K562 (cell line): ENCODE data around the gene IMPA2. TPM values are rescaled to one million over a fixed set of nuclear protein-coding genes. Genes with fewer than 3 reads are reported as not detected.

Experiments
- ATAC-seq: fragments of 200-7000 bp; cut with Tn5 transposase; 3 replicates; pipeline ENCODE4 v1.9.1; 2020; ENCODE audit warnings: moderate library complexity
- BruUV-seq: library from RNA; stranded (reverse); fragments of 400-500 nt; replicated peaks from 2 replicates; lab custom pipeline; 2021; lab: Mats Ljungman, UMichigan
- CTCF ChIA-PET: fragments of 300-600 bp; formaldehyde crosslinking; extraction: SDS; loops from one replicate; lab custom pipeline; 2021; ENCODE audit warnings: low intra/inter-chr PET ratio; lab: Yijun Ruan, JAX
- POLR2A ChIA-PET: fragments of 300-600, 350-650 bp; sonication (Branson Sonifier 250); formaldehyde crosslinking; extraction: SDS; loops from one replicate; lab custom pipeline; 2021; ENCODE audit warnings: antibody characterized with exemption, inconsistent platforms; lab: Yijun Ruan, JAX
- DNase-seq, 4 experiments: peaks; one replicate each; pipeline versions ENCODE4 v3.0.0 to v3.0.0-alpha.2; 2011 to 2018; ENCODE audit warnings: low spot score in 3 of 4, mixed read lengths in 3 of 4; ENCODE audit errors: extremely low read depth in 1 of 4
- FAIRE-seq: peaks from 2 replicates; lab custom pipeline; 2011; peaks lifted over from hg19 to GRCh38; lab: Jason Lieb, UNC
- H2AFZ ChIP-seq: 2 replicates; pipeline ENCODE4 v1.6.0; 2011; ENCODE audit warnings: low read depth, low read length, control low read depth, inconsistent platforms
- H3K27ac ChIP-seq: fragments of 200-600 bp; 3 replicates; pipeline ENCODE4 v1.8.0; 2011; ENCODE audit warnings: low read depth, mild to moderate bottlenecking, control low read depth, inconsistent platforms, low read length, moderate library complexity, mixed read lengths; ENCODE audit errors: extremely low read depth
- H3K27me3 ChIP-seq, 2 experiments: fragments of 300-600 bp in 1 of 2; 2 replicates in 1 of 2; 3 replicates in 1 of 2; pipeline versions ENCODE4 v1.6.0 to v1.8.0; 2011; ENCODE audit warnings: inconsistent platforms in 2 of 2, low read length in 2 of 2, mild to moderate bottlenecking in 1 of 2, mixed read lengths in 1 of 2, moderate library complexity in 1 of 2; ENCODE audit not compliant: control insufficient read depth in 2 of 2, insufficient read depth in 2 of 2
- H3K36me3 ChIP-seq: fragments of 300-600 bp; 3 replicates; pipeline ENCODE4 v1.8.0; 2011; ENCODE audit warnings: mild to moderate bottlenecking, low read length, inconsistent platforms; ENCODE audit not compliant: control insufficient read depth, insufficient read depth
- H3K4me1 ChIP-seq, 2 experiments: fragments of 200-600 bp in 1 of 2; replicated peaks in 1 of 2; 2 replicates in 1 of 2; 3 replicates in 1 of 2; pipeline versions ENCODE4 v1.5.1 to v1.8.0; 2011; ENCODE audit warnings: inconsistent platforms in 2 of 2, low read length in 2 of 2, mild to moderate bottlenecking in 1 of 2, mixed read lengths in 1 of 2, moderate library complexity in 1 of 2; ENCODE audit not compliant: control insufficient read depth in 2 of 2, insufficient read depth in 2 of 2
- H3K4me2 ChIP-seq: 2 replicates; pipeline ENCODE4 v1.6.1; 2011; ENCODE audit warnings: low read length, control low read depth, inconsistent platforms, mixed read lengths; ENCODE audit not compliant: insufficient read depth
- H3K4me3 ChIP-seq: fragments of 200-600 bp; sonication (generic), shearing (Covaris generic); 2 replicates; pipeline ENCODE4 v1.5.1; 2016; ENCODE audit warnings: control low read depth, inconsistent platforms
- H3K79me2 ChIP-seq: fragments of 200-600 bp; 3 replicates; pipeline ENCODE4 v1.8.0; 2011; ENCODE audit warnings: low read length, inconsistent platforms; ENCODE audit not compliant: control insufficient read depth, insufficient read depth
- H3K9ac ChIP-seq, 2 experiments: 2 replicates each; pipeline versions ENCODE4 v1.6.0 to v1.6.1; 2011; ENCODE audit warnings: low read depth in 2 of 2, low read length in 2 of 2, control low read depth in 1 of 2, inconsistent platforms in 1 of 2, mild to moderate bottlenecking in 1 of 2, mixed read lengths in 1 of 2; ENCODE audit not compliant: insufficient read depth in 1 of 2
- H3K9me1 ChIP-seq: one replicate; pipeline ENCODE4 v1.6.0; 2011; ENCODE audit warnings: inconsistent platforms, mild to moderate bottlenecking, low read length, moderate library complexity; ENCODE audit not compliant: control insufficient read depth, insufficient read depth
- H3K9me3 ChIP-seq: replicated peaks from 2 replicates; pipeline ENCODE4 v1.5.1; 2011; ENCODE audit warnings: low read depth, low read length, inconsistent platforms; ENCODE audit not compliant: control insufficient read depth, insufficient read depth
- H4K20me1 ChIP-seq: replicated peaks from 2 replicates; pipeline ENCODE4 v1.6.1; 2011; ENCODE audit warnings: low read length, inconsistent platforms, mixed read lengths; ENCODE audit not compliant: control insufficient read depth, insufficient read depth
- ATF7 ChIP-seq: fragments of 450-650 bp; IDR thresholded peaks from 2 replicates; pipeline ENCODE4 v1.7.1; 2014; ENCODE audit warnings: mild to moderate bottlenecking, moderate library complexity
- BHLHE40 ChIP-seq: IDR thresholded peaks from 2 replicates; pipeline ENCODE4 v1.6.1; 2011; ENCODE audit warnings: low read length, improper control_type of control experiment
- FOXK2 ChIP-seq, 2 experiments: fragments of 450-650 bp; IDR thresholded peaks in 1 of 2; conservative IDR thresholded peaks in 1 of 2; 2 replicates each; pipeline ENCODE4 v1.6.1; 2016; ENCODE audit warnings: low read depth in 2 of 2, mild to moderate bottlenecking in 1 of 2
- IRF9 ChIP-seq: fragments of 450-650 bp; IDR thresholded peaks from 2 replicates; pipeline ENCODE4 v1.6.1; 2016; ENCODE audit warnings: missing biosample characterization, missing genetic modification characterization
- JUND ChIP-seq, 2 experiments: IDR thresholded peaks; 2 replicates in 1 of 2; 3 replicates in 1 of 2; pipeline ENCODE4 v1.6.1; 2011; ENCODE audit warnings: borderline replicate concordance in 2 of 2, low read depth in 2 of 2, low read length in 2 of 2, improper control_type of control experiment in 1 of 2, missing biosample characterization in 1 of 2, missing genetic modification characterization in 1 of 2, missing genetic modification reagents in 1 of 2
- MAFF ChIP-seq: IDR thresholded peaks from 2 replicates; pipeline ENCODE4 v1.6.1; 2012; ENCODE audit warnings: low read length, improper control_type of control experiment
- MAFG ChIP-seq: fragments of 450-650 bp; conservative IDR thresholded peaks from 2 replicates; pipeline ENCODE4 v1.6.1; 2016; ENCODE audit warnings: missing genetic modification characterization, missing compliant biosample characterization
- NFIC ChIP-seq: fragments of 450-650 bp; IDR thresholded peaks from 2 replicates; pipeline ENCODE4 v1.6.1; 2017; ENCODE audit warnings: mild to moderate bottlenecking, inconsistent platforms
- PCBP1 ChIP-seq: fragments of 200-400 bp; formaldehyde crosslinking; IDR thresholded peaks from 2 replicates; pipeline ENCODE4 v1.6.1; 2018; ENCODE audit warnings: mild to moderate bottlenecking, low read depth, low read length; ENCODE audit not compliant: poor library complexity, severe bottlenecking
- PRDM10 ChIP-seq: fragments of 450-650 bp; IDR thresholded peaks from 2 replicates; pipeline ENCODE4 v1.6.1; 2018; ENCODE audit not compliant: partially characterized antibody
- TCF7L2 ChIP-seq: fragments of 150-350 bp; IDR thresholded peaks from 2 replicates; pipeline ENCODE4 v1.6.1; 2016; ENCODE audit warnings: low read depth, mild to moderate bottlenecking, low read length, moderate library complexity
- ZFPM2 ChIP-seq: fragments of 250-450 bp; sonication (Bioruptor Pico); IDR thresholded peaks from 2 replicates; pipeline ENCODE4 v1.5.1; 2022; ENCODE audit warnings: mild to moderate bottlenecking
- ZNF316 ChIP-seq: fragments of 450-650 bp; IDR thresholded peaks from 2 replicates; pipeline ENCODE4 v1.6.1; 2016
- ZNF57 ChIP-seq: fragments of 450-650 bp; formaldehyde crosslinking; IDR thresholded peaks from 2 replicates; pipeline ENCODE4 v1.4.0; 2020; ENCODE audit warnings: mild to moderate bottlenecking, moderate library complexity
- ZNF583 ChIP-seq: fragments of 250-450 bp; sonication (Bioruptor Pico); IDR thresholded peaks from 2 replicates; pipeline ENCODE4 v1.4.0; 2020
- WGBS: fragments of 100-300 bp; shearing (Covaris generic); methylation state at CpG from one replicate; pipeline ENCODE4 v1.1.6; 2016; ENCODE audit warnings: low coverage, mixed read lengths; ENCODE audit not compliant: insufficient coverage; ENCODE audit errors: missing lambda C conversion rate; 5-methylcytosine and 5-hydroxymethylcytosine counted together
- in situ Hi-C: fragments of 300-500 bp; cut with MboI; formaldehyde crosslinking; loops from 4 replicates; pipeline ENCODE4 v1.15.0; 2018; ENCODE audit warnings: inconsistent platforms, mixed read lengths
- intact Hi-C: fragments of 100-400 bp; cut with micrococcal nuclease; formaldehyde crosslinking; loops from 2 replicates; pipeline ENCODE4 v1.14.2; 2022
- polyA plus RNA-seq, 8 experiments: library from polyadenylated mRNA; depleted of rRNA in 4 of 8; stranded (reverse) in 5 of 8; unstranded in 3 of 8; fragments of >200 nt; fragmentation: Nextera tagmentation in 2 of 8; fragmentation: Illumina TruSeq in 1 of 8; extraction: Ambion mirVana in 2 of 8; extraction: Trizol in 1 of 8; gene quantifications; 2 replicates each; pipeline versions ENCODE4 v1.2.1 to v1.2.3, GENCODE V29; 2011 to 2014; ENCODE audit warnings: inconsistent platforms in 1 of 8, missing spikeins in 1 of 8
- total RNA-seq, 7 experiments: library from RNA; depleted of rRNA in 6 of 7; stranded (reverse); fragments of >200 nt in 6 of 7; fragmentation: Illumina TruSeq in 2 of 7; extraction: Trizol in 2 of 7; gene quantifications; 2 replicates each; pipeline versions ENCODE4 v1.2.1 to v1.2.3, GENCODE V29; 2011 to 2021; ENCODE audit warnings: low replicate concordance in 1 of 7
- TF ChIP-seq, protein P1 (sequence below): IDR thresholded peaks from 2 replicates; pipeline ENCODE4 v1.6.1; 2016; ENCODE audit warnings: missing genetic modification characterization, missing compliant biosample characterization

IMPA2 gene
- total and polyA plus RNA-seq, 9 of the 15 experiments (the other 6 are each of a cell fraction or from before 2014, with no cell fraction given), result 0.62 to 11.3 (median 5.7) TPM

- in situ Hi-C loops (no loop called here), intact Hi-C loops (no loop called here)
- Histone ChIP-seq H3K9me1 (no peaks in the 10 kb centered on the region), H3K36me3 (no peaks in the 10 kb centered on the region), H3K79me2 (no peaks in the 10 kb centered on the region), H3K27me3 (no peaks in the 10 kb centered on the region), H2AFZ (no peak overlapping the region), H3K4me1 (peaks cover 3 to 20% of the 10 kb centered on the region in 2 experiments; a peak in 3 of 5 replicates), H3K27ac (no peak overlapping the region), H3K4me2 (no peak overlapping the region), H3K9me3 (no peaks in the 10 kb centered on the region), H3K9ac (no peak overlapping the region), H3K4me3 (no peak overlapping the region), H4K20me1 (0 out of 2 replicates have a peak, but pooled peaks cover 3% of the 10 kb centered on the region)
- ATAC-seq (peak; percentile 63), DNase-seq (no peak), FAIRE-seq (no peak)
- WGBS, result 35% methylated on average over 6 of the region's 7 CpGs
- ChIA-PET POLR2A (no interaction called here), CTCF (no interaction called here)
- no TSS peak for BruUV-seq
- TF ChIP-seq ZFPM2 (no peak), ATF7 (peak; percentile 84), PCBP1 (no peak), TCF7L2 (peak; percentile 81), NFIC (peak; percentile 52; the same call in 1 of the 2 replicates), JUND (IDR thresholded peaks at IDR 0.05; ENCODE audit: borderline replicate concordance, low read depth, low read length) (peak; percentile 69), JUND (tag; IDR thresholded peaks at IDR 0.05; ENCODE audit: borderline replicate concordance, low read depth, low read length) (no peak), BHLHE40 (peak; percentile 79), FOXK2 (conservative IDR thresholded peaks at IDR 0.05 in 1 of 2, IDR thresholded peaks at IDR 0.05 in 1 of 2; ENCODE audit: low read depth in 2 of 2) (peak in 1 of 2 experiments; percentile 96; a peak in 2 of 4 replicates), MAFG (peak; percentile 89), ZNF57 (CRISPR knock-in tag) (no peak), IRF9 (tag) (no peak), PRDM10 (peak; percentile 98), MAFF (peak; percentile 77), ZNF316 (peak; percentile 84), ZNF583 (no peak)
- TF ChIP-seq, protein P1, sequence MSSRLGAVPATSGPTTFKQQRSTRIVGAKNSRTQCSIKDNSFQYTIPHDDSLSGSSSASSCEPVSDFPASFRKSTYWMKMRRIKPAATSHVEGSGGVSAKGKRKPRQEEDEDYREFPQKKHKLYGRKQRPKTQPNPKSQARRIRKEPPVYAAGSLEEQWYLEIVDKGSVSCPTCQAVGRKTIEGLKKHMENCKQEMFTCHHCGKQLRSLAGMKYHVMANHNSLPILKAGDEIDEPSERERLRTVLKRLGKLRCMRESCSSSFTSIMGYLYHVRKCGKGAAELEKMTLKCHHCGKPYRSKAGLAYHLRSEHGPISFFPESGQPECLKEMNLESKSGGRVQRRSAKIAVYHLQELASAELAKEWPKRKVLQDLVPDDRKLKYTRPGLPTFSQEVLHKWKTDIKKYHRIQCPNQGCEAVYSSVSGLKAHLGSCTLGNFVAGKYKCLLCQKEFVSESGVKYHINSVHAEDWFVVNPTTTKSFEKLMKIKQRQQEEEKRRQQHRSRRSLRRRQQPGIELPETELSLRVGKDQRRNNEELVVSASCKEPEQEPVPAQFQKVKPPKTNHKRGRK (tag), result no peak
These were observed 6.2 kb downstream of the IMPA2 start for GRCh38 chr18:11987527-11987926.
